Right forelimb (tissue), 1 donor: ENCODE results near the gene C2.

Experiments used
- DNase-seq: peaks from one replicate; pipeline ENCODE4 v3.0.0-alpha.2; 2018

C2 gene

GRCh38 chr6:31927242-31927862, at the start of gene C2:
C2 (plus strand) TSS chr6:31927717; CDS start chr6:31927753, 36 bp downstream.
- no peak for DNase-seq

DNA sequence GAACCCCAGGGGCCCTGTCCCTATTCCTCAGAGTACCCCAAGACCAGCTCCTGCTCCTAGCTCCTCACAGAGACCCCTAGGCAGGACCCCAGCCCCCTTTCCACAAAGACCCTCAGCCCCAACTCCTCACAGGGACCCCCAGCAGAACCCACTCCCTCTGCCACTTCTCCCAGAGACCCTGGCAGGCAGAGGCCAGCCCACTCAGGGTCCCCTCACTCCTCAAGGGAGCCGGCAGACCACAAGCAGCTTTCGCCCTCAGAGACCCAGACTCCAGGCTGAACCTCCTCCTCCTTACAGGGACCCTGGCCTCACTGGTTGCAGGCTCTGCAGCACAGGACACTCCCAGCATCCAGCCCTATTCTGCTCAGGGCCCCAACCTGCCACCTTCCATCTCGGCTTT, 49.3 kb upstream of the C2 start:
- DNase-seq = no peak

DNA sequence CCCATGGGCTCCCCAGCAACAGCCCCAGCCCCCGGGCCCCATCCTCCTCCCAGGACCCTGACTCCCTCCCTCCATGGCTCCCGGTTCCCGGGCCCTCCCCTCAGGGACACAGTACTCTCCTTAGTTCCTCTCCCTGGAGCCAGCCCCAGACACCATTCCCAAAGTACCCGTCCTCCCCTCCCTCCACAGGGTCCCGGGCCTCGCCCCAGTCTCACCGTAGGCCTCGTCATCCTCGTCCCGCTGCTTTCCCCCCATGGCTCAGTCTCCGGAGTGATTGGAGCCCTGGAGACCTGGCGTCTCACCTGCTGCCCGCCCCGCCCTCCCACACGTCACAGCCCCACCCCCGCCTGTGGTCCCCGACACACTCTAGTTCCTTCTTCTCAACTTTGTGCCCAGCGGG, 48.8 kb upstream of the C2 start, which contains the start of gene SLC44A4:
Gene SLC44A4 (minus strand): TSS at position 272 of the 400 bp plus-strand sequence. CDS start 17 bp downstream, at position 255.
- DNase-seq = no peak

DNA sequence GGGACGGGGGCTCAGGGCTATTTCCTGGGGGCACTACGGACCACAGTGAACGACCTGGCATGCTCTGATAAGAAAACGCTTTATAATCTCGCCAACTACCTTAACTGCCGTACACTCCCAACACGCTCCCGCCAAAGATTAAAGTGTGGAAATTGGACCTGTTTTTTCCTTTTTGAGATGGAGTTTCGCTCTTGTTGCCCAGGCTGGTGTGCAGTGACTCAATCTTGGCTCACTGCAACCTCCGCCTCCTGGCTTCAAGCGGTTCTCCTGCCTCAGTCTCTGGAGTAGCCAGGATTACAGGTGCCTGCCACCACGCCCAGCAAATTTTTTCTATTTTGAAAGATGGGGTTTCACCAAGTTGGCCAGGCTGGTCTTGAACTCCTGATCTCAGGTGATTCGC, 48.4 kb upstream of the C2 start:
- no peak for DNase-seq

DNA sequence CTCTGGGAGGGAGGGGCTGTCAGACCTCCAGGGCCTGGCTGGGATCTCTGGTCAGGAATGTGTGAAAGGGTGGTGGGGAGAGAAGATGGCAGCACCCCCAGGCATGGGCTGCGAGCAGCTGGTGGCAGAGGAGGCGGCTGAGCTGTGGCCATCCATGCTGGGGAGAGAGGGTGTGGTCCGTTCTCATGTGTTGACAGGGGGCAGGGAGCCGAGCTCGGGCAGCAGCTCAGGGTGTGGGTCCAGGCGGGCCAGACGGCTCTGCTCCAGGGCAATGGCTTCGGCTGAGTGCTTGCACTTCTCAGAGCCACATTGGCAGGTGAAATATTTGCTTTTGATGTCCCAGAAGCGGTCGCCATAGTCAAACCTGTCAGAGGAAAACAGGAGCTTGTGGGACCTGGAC, 47.6 kb upstream of the C2 start:
- DNase-seq = no peak

DNA sequence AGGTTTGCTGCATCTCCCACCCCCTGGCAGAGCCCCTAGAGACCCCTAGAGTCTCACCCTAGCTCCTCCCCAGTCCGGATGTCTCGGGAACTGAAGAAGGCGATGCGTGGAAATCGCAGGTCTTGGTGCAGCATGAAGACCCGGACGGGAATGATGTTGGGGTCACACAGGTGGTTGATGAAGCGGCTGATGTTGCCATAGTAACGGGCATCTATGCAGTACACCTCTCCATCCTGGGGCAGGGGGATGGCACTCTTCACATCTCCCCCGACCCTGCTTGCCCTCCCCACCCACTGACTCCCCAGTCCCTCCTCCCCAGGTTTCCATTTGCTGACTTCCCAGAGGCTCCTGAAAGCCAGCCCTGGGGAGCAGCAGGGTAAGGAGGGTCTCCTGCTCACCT, 46.9 kb upstream of the C2 start:
- no peak for DNase-seq

DNA sequence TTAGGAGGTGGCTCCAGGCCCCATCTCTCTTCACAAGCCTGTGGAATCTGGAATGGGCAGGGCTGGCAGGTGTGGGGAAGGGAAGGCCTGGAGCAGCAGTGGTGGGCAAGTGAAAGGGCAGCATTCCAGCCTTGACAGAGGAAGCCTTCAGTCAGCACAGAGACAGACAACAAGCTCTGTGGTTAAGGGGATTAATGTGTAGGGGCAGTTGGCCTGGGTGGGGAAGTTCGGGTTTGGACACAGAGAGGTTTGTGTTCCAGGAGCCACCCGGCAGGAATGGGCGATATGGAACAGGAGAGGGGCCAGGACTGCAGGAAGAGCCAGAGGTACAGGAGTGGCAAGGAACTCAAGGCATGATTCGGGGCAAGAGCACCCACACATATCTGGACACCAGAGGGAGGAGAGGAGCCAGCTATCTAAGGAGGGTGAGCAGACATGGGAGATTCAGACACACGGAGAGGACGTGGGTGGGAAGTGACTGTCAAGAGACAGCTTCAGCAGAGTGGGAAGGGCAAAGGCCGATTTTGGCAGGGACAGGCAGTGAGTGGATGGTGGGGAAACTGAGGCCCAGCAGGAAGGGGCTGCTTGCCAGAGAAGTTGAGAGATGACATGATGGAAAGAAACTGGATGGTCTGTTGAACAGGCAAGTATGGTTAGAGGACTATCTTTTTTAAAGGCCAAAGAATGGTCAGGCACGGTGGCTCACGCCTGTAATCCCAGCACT, 46.2 kb upstream of the C2 start:
- no peak for DNase-seq

DNA sequence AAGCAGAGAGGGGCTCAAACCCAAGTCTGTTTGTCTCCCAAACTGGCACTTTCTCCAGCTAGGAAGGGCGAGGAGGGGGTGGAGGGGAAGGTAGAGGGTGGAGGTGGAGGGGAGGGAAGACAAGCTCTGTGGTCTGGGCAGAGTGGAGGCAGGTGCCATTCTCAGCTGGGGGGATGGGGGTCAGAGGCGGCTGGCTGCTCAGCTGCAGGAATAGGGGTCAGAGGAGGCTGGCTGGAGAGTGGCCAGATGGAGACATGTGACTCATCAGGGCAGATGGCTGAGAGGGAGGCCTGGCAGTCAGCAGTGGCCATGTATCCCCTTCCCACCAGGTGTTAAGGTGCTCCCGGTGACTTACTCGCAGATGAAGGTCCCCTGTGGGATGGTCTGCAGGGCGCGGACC, 45.2 kb upstream of the C2 start:
- no peak for DNase-seq

GRCh38 chr6:31883676-31884075, 43.8 kb upstream of the C2 start:
- no peak for DNase-seq

GRCh38 chr6:31884528-31885035, 42.9 kb upstream of the C2 start:
- no peak for DNase-seq

GRCh38 chr6:31886541-31886991, 41.0 kb upstream of the C2 start:
- no peak for DNase-seq

DNA sequence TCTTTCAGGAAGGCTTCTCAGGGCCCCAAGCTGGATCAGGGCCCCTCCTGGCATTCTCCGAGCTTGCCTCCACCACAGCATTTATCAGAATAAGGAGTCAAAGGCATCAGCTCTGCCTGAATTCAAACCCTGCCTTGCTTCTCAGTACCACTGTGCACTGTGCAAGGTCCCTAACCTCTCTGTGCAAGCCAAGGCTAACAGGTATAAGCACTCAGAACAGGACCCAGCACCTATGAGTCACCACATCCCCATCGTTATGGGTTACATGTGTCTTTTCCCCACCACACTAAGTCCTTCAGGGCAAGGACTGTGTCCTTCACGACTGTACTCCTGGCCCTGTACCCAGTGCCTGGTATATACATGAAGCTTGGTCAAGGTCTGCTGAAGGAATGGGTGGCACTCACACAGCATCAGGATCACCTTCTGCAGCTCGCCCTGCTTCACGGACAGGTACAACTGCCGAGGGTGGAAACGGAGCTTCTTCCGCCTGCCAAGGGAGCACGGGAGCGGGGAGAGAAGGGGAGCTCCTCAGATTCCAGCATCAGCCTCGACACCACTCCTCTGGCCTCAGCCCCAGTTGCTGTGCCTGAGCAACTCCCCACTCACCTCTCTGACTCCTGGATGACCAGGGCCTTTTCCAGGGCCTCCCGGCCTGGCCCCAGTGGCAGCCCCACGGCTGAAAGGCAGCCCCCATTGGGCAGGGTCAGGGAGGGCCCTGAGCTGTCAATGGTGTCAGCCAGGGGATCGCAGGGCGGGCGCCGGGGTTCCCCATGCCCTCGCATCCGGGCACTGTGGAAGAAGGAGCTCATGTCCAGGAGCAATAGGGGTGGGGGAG, 40.1 kb upstream of the C2 start:
- no peak for DNase-seq

- no peak for DNase-seq
These were observed 39.0 kb upstream of the C2 start for GRCh38 chr6:31888276-31889258.

DNA sequence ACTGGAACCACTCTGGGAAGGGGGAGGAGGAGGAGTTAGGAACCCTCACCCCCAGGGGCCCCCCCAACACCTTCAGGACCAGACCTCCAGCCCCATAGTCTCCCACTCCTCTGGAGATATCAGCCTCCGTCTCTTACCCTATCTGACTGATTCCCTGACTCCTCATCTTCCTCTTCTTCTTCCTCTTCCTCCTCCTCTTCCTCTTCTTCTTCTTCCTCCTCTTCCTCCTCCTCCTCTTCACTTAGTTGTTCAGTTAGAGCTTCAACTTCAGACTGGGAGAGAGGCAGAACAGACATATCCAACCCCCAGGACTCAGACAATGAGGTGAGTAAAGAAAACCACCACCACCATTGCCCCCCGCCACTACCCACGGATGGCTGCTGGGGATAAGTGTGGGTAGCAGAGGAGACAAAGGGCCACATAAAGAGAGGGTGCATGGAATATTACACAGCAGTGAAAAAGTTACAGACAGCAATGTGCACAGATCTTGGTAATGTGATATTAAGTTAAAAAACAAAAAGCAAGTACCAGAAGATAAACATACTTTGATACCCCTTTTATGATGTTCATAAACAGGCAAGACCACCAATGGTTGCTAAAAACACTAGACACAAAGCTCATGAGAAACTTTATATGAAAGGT, 38.1 kb upstream of the C2 start:
- no peak for DNase-seq

- DNase-seq = no peak
These were observed 34.7 kb upstream of the C2 start for GRCh38 chr6:31892821-31893220.

- DNase-seq = no peak
These were observed 31.0 kb upstream of the C2 start for GRCh38 chr6:31896493-31896855.

GRCh38 chr6:31896856-31897611, 30.5 kb upstream of the C2 start:
- DNase-seq = no peak

- peak; percentile 92 for DNase-seq
These were observed 29.7 kb upstream of the C2 start, which contains the start of gene EHMT2 for GRCh38 chr6:31897612-31898382. EHMT2 (minus strand) TSS chr6:31897698; CDS start chr6:31897677, 21 bp downstream.

- DNase-seq = no peak
These were observed 29.0 kb upstream of the C2 start for GRCh38 chr6:31898383-31899011.

GRCh38 chr6:31899215-31899614, 28.3 kb upstream of the C2 start:
- no peak for DNase-seq
